ENCODE data around the gene SUGCT.

Gene SUGCT

DNA sequence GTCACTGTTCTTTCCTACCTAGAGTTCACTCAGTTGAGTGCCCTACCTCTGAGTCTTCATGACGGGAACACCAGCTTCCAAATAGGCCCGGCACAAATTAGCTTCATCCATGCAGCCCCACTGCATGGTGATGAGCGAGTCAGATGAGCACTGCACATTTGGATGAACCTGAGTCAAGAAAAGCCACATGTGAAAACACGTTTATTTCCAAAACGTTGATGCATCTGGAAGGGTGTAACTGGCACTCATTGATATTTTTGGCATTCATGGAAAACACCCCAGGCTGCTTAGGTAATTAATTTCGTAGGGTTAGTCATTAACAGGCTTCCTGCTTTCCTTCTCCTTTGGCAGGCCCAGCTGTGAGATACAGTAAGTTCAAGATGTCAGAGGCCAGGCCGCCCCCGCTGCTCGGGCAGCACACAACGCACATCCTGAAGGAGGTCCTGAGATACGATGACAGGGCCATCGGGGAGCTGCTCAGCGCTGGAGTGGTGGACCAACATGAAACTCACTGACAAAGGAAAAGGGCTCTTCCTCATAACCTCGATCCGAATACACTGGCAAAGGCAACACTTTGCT, 725.2 kb downstream of the SUGCT start:
- TF ChIP-seq, protein P1, sequence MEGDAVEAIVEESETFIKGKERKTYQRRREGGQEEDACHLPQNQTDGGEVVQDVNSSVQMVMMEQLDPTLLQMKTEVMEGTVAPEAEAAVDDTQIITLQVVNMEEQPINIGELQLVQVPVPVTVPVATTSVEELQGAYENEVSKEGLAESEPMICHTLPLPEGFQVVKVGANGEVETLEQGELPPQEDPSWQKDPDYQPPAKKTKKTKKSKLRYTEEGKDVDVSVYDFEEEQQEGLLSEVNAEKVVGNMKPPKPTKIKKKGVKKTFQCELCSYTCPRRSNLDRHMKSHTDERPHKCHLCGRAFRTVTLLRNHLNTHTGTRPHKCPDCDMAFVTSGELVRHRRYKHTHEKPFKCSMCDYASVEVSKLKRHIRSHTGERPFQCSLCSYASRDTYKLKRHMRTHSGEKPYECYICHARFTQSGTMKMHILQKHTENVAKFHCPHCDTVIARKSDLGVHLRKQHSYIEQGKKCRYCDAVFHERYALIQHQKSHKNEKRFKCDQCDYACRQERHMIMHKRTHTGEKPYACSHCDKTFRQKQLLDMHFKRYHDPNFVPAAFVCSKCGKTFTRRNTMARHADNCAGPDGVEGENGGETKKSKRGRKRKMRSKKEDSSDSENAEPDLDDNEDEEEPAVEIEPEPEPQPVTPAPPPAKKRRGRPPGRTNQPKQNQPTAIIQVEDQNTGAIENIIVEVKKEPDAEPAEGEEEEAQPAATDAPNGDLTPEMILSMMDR (IDR thresholded peaks at IDR 0.05) = no peak

- TF ChIP-seq, protein P1 (IDR thresholded peaks at IDR 0.05) = no peak
Observed at GRCh38 chr7:40865441-40866233, 730.8 kb downstream of the SUGCT start.

DNA sequence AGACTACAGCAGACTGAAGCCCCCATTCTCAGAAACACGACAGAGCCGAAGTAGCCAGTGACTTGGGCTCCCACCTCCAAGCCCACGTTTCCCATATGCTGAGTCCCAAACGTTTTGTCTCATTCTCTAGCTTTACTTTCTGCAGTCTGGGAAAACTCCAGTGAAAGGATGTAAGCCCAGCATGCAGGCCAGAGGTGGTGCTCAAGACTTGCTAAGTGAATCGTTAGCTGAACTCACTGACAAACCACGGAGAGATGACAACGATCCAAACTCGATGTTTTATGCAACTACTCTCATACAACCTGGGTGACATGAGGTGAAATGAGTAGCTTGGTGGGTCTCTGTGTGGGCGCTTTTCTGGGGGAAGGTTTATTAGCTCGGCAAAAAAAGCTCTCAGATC, 731.8 kb downstream of the SUGCT start:
- TF ChIP-seq, protein P1 (IDR thresholded peaks at IDR 0.05) = no peak

DNA sequence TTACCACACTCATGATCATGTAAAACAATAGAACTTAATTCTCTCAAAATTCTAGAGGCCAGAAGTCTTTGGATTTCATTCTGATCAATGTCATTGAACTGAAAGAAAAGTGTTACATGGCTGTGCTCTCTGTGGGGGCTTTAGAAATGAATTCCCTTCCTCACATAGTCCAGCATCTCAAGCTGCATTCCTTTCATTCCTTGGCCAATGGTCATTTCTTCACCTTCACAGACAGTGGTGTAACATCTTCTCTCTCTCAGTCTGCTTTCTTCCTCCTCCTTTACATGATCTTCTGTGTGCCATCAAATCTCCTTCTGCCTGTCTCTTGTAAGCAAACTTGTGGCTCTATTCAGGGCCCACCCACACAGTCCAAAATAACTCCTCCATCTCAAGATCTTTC, 735.3 kb downstream of the SUGCT start:
- TF ChIP-seq, protein P1 (IDR thresholded peaks at IDR 0.05) = no peak

- TF ChIP-seq, protein P1 (IDR thresholded peaks at IDR 0.05) = no peak
Observed at GRCh38 chr7:40873248-40873647, 738.4 kb downstream of the SUGCT start.

DNA sequence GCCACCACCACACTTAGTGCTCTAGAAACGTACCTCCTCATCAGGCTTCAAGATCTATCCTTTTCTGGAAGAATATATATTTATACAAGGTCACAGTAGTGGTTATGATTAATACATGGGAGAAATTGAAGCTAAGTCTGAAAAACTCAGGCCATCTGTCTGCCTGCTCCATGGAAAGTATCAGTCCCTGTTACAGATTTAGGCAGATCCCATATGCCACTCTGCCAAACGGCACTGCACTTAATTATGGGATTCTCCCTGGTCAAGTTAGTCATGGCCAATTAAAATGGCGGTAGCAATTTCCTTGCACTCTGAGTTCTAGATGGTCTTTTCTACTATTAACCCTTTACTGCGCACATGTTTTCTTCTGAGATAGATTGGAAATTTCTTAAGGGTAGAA, 740.0 kb downstream of the SUGCT start:
- TF ChIP-seq, protein P1 (IDR thresholded peaks at IDR 0.05) = no peak

DNA sequence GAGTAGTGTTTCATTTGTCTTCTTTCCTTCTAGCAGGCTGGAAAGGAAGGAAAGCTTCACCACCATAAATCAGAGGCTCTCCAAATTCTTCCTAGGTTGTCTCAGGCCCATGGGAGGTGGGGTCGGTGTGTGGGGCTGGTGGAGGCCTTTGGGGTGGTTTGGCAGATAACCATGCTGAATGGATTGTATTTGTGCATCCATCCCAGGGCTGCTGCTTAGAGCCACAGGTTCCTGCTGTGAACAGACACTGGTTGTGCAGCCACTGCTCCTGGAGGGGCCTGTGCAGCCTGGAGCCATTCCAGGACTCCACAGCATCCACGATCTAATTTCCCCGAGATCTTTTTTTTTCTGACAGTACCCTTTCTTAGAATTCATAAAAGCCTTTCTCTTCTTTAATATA, 741.8 kb downstream of the SUGCT start:
- TF ChIP-seq, protein P1 (IDR thresholded peaks at IDR 0.05) = no peak
